Measurements from ENCODE around the gene CEP170.

Gene CEP170

DNA sequence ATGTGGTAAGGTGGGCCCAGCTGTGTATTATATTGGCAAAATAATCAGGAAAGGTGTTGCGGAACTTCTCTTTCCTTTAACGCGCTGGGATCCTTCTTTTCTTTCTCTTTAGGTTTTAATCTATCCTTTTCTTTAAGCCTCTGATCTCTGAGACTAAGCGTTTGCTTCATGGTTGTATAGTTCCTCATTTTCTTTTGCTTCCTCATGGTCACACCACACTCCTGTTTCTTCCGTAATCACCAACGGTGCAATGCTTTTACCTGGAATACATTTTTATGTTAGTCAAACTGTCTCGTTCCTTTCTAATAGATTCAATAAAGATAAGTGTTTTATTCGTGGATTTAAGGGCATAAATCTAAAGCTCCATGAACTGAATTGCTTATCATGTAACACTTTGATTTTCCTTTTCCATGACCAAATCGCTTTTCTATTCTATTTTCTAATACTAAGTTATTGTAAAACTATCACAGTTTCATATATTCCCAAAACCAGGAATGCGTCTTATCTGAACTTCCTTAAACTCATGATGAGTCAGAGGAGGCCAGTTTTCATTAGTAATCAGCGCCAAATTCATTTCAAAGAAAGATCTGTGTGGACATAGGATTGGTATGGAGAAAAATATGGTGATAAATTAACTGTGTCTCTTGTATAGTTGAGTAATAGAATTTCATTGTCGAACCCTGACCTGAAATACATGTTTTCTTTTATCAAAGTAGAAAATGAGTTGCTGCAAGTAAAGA lies 13.0 kb upstream of the CEP170 start:
- DNase-seq: no peak

GRCh38 chr1:243267471-243267880 lies 12.4 kb upstream of the CEP170 start:
- DNase-seq: no peak

- no peak for DNase-seq
Observed at GRCh38 chr1:243266231-243266630, 11.2 kb upstream of the CEP170 start.

DNA sequence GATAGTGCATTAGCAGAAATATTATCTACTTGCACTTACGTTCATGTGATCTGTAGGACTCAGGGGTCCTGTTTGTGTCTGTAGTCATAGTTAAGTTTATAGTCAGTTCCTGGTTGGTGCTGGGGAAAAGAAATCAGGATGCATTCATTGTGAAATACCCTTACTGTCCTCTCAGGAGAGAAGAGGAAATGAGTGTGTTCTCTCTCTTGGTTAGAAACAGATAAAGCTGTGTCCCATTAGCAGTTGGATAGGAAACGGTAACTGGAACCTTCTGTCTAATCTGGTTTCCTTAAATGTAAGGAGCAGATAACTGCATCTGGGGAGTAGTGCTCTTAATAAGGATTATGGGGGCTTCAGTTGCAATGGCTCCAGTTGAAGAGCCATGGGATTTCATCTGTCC lies 9.6 kb upstream of the CEP170 start:
- no peak for DNase-seq

- no peak for DNase-seq
Observed at GRCh38 chr1:243261390-243261789, 6.3 kb upstream of the CEP170 start.

- DNase-seq: no peak
Observed at GRCh38 chr1:243260221-243260880, 5.3 kb upstream of the CEP170 start.

DNA sequence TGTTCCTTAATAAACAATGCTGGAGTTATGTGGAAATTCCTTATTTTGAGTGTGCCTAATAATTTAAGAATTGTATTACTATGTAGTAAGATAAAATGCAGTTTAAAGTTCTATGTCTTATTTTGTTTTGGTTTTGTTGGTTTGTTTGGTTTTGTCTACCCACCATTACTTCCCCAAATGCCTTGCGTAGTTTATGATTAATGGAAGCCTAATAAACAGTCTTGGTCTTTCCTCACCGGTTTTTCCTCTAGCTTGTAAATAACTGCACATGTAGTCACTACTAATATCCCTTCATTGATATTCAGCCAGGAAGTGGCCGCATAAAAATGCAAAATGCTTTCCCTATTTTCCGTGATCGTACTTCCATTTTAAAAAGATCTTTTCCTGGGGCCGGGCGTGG lies 3.6 kb upstream of the CEP170 start:
- no peak for DNase-seq

- no peak for DNase-seq
Observed at GRCh38 chr1:243257189-243257588, 2.1 kb upstream of the CEP170 start.

DNA sequence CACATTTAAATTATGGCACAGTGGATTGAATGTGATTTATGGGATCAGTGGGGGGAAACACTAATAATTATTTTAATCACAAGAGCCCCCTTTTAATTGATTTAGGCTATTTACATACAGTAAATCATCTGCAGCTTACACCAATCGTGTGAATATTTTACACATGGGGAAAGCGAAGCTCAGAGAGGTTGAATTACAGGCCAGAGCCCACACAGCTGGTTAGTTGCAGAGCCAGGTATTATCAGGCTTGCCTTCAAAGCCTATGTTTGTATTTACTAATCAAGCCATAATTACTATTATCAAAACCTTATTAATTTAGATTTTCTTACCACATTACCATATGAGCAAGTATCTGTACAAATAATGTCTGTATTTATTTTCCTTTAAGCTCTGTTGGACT lies 1.5 kb upstream of the CEP170 start:
- DNase-seq: no peak

DNA sequence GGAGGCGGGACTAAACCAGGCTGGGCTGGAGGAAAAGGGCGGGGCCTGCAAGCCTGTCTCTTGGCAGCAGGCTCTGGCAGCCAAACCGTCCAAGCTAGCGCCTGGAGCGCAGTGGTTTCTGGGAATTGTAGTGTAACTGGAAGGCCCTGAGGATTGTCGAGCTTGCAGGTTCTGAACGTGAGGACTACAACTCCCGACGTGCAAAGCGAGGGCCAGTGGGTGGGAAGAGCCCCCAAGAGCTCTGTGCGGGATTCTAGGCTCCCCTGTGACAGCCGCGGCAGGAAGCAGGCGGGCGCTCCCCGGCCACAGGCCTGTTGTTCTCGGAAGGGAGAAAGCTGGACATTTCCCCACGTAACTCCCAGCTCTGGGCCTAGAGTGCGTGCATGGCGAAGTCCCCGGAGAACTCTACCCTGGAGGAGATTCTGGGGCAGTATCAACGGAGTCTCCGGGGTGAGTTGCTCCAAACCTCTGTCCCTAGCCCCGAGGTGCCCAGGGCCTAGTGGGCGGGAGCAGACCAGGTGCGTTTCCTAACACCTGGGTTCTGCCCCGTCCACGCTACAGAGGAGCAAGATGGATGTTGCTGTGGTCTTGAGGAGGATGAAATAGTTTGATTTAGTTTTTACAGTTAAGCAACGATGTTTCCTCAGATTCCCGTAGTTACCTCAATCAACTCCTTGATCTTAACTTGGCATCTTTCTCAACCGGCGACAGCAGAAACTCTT lies 871 bp upstream of the CEP170 start, which contains the start of gene SDCCAG8:
Gene SDCCAG8, plus strand, starts transcription at position 251 of the 722 bp plus-strand sequence. Its CDS starts 133 bp downstream, at position 384.
- DNase-seq: peak; percentile 95

- peak; percentile 45 for DNase-seq
Observed at GRCh38 chr1:243254233-243254926, 701 bp downstream of the CEP170 start.

DNA sequence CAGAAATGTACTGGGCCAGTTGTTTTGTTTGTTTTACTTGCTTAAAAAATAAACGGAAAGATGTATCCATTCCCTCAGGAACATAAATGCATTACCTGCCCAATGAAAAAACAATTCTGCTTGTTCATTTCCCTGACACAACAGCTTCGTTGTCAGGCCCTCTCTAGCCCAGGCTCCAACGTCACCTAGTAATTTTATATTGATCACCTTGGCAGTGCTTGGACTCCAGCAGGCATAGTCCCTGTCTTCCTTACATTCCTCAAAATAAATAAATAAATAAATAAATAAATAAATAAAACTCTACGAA lies 1.2 kb downstream of the CEP170 start:
- no peak for DNase-seq

DNA sequence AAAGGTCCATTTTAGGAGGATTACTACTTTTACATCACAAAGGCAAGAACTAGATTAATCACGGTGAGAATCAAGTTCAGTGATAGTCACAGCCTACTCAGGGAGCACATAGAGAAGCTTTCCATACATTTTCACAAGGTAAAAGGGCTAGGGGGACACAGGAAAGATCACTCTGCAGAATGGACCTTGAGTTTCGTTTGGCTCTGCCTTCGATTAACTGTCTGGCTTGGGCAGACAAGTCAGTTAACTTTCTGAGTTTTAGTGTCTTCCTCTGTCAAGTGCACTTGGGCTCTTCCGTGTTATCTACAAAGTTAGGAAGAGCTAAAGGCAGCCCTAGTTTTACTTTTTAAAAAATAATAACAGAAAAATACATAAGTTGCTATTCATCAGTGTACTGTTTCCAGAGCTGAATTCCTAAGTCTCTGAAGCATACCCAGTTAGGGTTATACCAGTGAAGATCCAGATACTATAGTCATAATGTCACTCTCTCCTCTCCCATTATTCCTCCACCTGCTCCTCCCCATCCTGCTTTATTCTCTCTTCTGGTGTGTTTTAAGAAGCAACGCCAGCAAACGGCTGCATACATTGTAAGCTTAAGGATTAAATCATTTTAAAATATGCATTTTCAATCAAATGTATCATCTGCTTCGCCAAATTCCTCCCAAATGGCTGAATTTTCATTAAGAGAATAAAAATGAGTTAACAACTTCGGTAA lies 1.7 kb downstream of the CEP170 start:
- no peak for DNase-seq

GRCh38 chr1:243251539-243251938 lies 3.5 kb downstream of the CEP170 start:
- no peak for DNase-seq

GRCh38 chr1:243250102-243250501 lies 5.0 kb downstream of the CEP170 start:
- DNase-seq: no peak

DNA sequence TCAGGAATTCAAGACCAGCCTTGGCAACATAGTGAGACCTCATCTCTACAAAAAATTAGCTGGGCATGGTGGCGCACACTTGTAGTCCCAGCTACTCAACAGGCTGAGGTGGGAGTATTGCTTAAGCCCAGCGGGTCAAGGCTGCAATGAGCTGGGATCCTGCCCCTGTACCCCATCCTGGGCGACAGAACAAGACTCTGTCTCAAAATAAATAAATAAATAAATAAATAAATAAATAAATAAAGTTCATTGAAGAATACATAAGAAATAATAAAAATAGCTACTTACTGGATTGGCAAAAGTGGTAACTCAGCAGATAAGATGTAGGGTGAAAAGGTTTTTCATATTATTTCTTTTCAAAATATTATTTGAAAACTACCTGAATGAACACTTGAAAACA lies 5.9 kb downstream of the CEP170 start:
- DNase-seq: no peak

GRCh38 chr1:243247901-243248300 lies 7.2 kb downstream of the CEP170 start:
- DNase-seq: no peak

GRCh38 chr1:243246916-243247315 lies 8.2 kb downstream of the CEP170 start:
- DNase-seq: no peak

DNA sequence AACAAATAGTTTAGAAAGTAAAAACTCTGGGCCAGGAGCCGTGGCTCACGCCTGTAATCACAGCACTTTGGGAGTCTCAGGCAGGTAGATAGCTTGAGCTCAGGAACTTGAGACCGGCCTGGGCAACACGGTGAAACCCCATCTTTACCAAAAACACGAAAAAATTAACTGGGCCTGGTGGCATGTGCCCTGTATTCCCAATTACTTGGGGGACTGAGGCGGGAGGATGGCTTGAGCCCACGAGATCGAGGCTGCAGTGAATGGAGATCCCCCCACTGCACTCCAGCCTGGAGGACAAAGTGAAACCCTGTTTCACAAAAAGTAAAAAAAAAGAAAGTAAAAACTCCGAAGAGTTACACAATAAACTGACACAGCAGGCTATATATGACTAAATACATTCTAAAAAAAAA lies 10.6 kb downstream of the CEP170 start:
- no peak for DNase-seq

GRCh38 chr1:243236604-243237252 lies 18.4 kb downstream of the CEP170 start:
- no peak for DNase-seq

DNA sequence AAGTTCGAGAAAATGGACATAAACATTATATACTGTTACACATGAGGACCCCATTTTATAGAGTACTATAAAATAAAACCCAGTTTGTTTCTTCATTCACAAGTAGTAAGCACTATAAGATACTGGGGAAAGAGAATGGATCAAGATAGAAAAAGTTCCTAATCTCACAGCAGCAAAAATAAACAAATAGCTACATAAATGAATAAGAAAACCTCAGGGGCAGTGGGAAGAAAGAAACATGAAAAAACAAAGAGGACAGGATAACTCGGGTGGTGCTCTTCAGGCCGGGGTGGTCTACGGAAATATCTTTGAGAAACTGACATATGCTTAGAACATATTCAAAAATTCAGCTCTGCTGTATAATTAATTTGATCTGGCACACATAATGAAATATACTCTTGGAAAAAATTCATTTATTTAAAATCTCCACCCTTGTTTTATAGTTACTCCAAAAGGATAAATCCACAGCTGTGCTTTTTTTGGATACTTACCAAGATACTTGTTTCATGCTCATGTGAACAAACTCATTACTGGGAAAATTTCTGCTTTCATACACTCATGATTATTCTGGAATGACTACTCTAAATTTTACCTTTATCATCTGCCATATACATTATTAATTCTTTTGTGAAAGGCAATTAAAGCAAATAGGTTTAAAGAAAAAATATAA lies 20.0 kb downstream of the CEP170 start:
- DNase-seq: no peak

DNA sequence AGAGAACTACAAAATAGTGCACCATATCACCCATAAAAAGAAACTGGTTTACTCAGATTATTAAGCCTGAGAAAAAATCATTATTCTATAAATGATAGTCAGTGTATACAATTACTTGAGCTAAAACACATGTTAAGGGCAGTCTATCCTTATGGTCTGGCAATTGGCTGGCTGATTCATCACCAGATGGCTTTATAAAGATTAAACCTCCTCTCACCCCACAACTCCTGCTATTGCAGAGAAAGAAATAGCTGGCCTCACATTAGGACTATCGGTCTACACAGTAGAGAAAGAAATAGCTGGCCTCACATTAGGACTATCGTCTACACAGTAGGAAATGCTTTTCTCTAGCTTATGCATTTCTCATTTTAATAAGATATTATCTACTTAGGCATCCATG lies 21.2 kb downstream of the CEP170 start:
- no peak for DNase-seq

All from effector CD4-positive, alpha-beta T cell (primary cell).